GM18907 (cell line): ENCODE data around the gene PRUNE2.

Experiments used
- ATAC-seq: cut with Tn5 transposase; IDR thresholded peaks from one replicate; pipeline ENCODE4 v1.9.1; 2021; ENCODE audit warnings: mild to moderate bottlenecking, moderate library complexity; ENCODE audit not compliant: unreplicated experiment

Gene PRUNE2

DNA sequence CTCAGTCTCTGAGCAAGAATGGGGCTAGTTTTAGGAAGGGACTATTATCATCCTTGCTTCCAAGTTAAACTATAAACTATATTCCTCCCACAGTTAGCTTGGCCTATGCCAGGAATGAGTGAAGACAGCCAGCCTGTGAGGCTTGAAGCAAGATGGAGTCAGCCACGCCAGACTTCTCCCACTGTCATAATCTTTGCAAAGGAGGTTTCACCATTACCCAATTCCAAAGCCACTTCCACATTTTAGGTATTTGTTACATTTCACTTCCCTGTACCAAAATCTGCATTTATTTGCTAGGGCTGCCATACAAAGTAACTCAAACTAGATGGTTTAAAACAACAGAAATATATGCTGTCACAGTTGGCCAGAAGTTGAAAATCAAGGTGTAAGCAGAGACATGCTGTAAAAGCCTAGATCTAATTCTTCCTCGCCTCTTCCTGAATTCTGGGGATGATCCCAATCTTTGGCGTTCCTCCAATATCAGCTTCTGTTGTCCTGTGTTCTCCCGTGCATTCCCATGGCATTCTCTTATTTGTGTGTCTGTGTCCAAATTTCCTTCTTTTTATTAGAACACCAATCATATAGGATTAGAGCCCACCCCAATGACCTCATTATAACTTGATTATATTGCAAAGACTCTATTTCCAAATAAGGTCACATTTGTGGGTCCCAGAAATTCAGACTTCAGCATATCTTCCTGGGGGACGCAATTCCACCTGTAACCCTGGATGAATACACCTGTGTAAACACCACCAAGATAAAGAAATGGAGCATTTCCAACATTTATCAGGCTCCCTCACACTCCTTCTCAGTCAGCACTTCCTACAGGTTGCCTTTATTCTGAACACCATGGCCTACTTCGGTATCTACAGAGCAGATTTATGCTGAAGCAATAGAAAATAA lies 320.2 kb downstream of the PRUNE2 start:
- no peak for ATAC-seq

DNA sequence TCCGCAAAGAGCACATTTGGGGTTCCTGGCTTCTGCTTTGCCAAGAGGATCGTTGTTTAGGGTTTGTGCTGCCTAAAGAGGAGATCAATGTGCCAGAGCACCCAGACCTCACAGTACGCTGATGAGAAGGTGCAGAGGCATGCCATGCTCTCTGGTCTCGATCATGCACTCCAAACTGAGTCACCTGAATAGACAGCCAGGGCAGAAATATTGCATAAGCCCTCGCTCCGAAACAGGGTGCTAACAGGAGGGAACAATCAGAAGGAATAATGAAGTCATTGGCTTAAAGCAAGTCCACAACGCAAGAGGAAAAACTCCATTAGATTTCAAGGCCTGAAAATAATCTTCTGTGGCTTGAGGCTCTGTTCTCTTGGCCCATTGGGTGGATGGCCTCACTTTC lies 322.7 kb downstream of the PRUNE2 start:
- ATAC-seq, result no peak

DNA sequence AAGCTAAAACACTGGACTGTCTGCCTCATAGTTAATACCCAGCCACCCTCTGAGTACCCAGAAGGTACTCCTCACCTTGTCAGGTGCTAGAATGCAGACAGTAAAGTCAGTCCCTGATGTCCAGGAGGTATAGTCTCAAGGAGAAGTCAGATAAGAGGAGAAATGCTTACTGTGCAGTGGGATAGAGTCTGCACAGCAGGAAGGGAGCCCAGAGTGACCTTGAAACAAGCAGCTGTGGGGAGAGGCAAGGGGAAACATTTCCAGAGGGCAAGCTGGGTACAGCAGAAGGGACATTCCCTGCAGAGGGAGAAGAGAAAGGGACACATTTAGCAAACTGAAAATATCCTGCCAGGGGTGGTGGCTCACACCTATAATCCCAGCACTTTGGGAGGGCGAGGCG lies 324.2 kb downstream of the PRUNE2 start:
- no peak for ATAC-seq

DNA sequence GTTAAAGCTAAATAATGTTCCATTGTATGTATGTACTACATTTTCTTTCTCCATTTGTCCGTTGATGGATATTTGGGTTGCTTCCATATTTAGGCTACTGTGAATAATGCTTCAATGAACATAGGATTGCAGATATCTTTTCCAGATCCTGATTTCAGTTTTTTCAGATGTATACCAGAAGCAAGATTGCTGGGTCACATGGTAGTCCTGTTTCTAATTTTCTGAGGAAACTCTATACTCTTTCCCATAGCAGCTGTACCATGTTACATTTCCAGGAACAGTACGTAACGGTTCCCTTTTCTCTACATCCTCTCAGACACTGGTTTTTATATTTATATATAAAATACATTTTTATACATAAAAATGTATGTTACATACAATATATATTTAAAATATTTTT lies 325.1 kb downstream of the PRUNE2 start:
- ATAC-seq, result no peak

DNA sequence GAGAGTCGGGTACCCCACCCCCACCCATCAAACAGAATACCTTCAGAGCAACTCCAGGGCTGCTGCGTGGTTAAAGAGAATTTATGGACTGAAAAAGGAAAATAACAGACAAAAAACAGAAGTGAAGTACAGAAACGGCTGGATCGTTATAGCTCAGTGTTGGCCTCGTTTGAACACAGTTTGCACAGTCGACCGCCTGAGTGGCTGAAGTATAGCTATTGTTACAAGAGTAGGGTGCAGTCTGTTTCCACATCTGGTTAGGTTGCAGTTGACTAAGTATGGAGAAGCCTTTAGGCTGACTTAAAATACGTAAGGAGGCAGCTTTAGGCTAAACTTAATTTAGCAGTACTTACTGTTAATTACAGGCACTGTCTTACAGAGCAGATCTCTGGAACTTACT lies 325.7 kb downstream of the PRUNE2 start:
- no peak for ATAC-seq

DNA sequence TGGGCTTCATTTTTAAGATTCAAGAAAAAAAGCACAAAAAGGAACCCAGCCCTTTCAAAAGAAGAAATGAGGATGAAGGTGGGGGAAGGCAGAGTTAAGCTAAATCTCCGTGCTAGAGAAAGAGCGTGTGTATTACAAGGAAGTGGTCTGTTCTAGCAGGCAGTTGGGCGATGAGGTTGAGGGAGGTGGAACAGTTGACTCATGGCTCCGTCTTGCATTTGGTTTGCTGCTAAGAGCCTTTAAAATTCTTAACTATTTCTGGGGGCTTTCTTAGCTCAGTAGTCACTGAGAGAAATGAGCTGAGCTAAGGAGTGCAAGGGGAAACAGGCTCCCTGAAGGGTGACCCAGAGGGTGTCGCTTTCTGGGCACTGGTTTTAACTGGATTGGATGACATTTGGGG lies 329.6 kb downstream of the PRUNE2 start:
- peak; percentile 81 for ATAC-seq

DNA sequence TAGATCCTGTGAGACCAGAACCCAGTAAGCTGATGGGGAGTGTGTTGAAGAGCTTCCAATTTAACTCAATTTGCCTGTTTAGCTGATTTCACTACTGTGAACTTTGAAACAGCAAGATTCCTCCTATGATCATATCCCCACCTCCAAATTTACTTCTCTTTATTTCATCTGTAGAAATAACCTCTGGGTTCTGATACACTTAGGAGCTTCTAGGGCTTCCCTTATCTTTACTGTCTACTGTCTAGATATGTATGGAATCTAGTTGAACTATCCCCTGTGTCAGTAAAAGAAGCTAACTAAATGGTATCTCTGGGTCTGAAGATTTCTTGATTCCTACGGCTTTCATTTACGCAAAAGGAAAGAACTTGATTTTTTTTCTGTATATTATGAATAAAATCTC lies 330.2 kb downstream of the PRUNE2 start:
- no peak for ATAC-seq

DNA sequence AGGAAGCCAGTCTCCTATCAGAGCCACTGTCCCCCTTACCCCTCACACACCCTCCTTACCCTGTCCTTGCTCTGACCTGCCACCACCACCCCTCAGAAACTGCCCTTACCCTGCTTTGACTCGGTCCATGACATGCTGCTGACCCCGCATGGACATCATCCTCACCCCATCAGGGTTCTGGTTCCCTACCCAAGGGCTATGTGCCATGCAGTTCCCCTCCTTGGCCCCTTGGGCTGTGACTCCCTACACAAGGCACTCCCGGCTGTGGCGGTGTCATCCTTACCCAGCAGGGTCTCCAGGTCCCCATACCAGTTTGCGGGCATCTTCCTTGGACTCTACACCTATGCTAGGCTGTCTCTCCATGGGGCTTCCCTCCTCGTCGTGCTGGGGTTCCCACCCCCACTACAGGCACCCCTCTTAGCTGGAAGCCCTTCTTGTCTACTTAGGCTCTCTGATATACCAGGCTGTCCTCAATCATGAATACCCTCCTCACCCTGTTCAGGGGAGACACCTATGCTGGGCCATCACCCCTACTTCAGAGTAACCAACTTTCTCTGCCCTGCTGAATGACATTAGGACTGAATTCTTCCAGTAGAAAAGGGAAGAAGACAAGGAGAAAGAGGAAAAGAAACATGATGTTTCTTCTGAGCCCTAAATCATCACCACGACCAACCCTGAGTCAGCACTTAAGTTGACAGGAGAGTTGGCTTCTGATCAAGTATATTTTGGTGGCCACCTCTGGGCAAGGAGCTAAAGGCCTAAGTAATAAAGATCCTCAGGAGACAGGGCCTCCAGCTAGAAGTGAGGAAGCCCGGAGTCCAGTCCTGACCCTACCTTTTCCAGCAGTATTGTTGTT lies 331.8 kb downstream of the PRUNE2 start:
- ATAC-seq, result no peak

DNA sequence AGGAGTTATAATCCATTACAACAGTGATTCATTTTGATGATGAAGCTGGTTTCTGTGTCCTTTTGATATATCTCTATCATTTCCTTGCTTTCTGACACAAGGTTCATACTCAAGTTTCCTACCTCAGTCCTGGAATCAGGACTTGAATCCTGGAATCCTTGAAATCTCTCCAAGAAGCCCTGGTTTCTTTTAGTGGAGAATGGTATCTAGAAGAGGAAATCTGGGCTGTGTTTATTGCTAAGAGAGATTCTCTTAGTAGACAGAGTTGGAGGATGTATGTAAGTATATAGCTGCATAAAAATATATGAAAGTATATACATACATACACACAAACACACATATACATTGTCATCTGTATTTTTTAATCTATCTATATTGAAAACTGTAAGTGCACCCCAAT lies 332.5 kb downstream of the PRUNE2 start:
- ATAC-seq, result no peak

DNA sequence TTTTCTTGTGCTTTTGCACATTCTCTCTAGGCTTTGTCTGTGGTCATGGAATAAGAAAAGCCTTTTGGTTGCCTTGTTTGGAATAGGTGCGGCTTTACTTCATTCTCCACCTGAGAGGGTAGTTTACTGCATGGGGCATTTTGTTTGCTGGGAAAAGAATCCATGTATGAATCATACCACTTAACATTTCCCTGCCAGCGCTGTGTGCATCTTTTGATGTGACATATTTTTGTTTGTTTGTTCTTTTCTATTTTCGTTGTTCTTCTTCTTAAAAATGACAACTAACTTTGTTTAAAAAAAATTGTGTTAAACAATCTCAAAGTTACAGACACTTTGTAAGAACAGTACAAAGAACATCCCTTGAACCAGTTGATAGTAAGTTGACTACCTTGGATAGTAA lies 333.8 kb downstream of the PRUNE2 start:
- ATAC-seq, result no peak

DNA sequence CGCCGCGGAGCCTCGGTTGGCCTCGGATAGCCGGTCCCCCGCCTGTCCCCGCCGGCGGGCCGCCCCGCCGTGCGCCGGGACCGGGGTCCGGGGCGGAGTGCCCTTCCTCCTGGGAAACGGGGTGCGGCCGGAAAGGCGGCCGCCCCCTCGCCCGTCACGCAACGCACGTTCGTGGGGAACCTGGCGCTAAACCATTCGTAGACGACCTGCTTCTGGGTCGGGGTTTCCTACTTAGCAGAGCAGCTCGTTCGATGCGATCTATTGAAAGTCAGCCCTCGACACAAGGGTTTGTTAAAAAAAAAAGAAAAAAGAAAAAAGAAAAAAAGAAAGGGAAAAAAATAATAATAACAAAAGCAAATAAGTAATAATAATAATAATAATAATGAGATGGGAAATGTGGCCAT lies 334.2 kb downstream of the PRUNE2 start:
- ATAC-seq, result no peak

DNA sequence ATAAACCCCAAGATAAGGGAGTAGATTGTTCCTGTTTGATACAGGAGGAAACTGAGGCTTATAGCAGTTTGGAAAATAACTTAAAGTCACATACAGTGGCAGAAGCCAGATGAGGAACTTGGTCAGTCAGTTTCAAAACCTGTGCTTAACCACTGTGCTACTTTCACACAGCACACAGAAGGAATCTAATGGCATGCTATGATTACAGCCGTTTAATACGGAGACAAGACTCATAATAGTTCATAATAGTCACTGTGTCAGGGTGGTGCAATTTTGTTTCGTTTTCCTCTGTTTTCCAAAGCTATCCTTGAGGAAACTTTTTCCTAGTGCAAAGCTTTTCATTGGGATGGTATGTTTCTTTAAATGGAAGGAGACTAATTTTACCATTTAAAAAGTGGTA lies 334.6 kb downstream of the PRUNE2 start:
- peak; percentile 90 for ATAC-seq

DNA sequence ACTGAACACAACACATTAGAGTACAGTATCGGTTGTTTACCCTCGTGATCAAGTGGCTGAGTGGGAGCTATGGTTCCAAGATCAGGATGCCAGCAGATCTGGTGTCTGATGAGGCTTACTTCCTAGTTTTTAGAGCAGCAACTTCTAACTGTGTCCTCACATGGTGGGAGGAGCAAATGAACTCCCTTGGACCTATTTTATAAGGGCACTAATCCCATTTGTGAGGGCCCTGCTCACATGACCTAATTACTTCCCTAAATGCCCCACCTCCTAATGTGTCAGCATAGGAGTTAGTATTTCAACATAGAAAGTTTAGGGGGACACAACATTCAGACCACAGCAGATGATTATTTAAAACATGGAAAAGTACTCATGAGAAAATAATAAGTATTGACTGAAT lies 335.1 kb downstream of the PRUNE2 start:
- no peak for ATAC-seq

DNA sequence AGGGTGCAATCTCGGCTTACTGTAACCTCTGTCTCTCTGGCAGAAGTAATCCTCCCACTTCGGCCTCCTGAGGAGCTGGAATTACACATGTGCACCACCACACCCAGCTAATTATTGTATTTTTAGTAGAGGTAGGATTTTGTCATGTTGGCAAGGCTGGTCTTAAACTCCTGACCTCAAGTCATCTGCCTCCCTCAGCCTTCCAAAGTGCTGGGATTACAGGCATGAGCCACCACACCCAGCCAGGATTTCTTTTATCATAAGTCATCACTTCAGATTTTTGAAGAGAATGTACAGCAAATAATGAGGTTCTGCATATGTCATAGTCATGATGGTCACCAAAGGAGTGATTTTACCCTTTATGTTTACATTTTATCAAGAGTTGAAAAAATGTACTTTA lies 338.8 kb downstream of the PRUNE2 start:
- ATAC-seq, result no peak

DNA sequence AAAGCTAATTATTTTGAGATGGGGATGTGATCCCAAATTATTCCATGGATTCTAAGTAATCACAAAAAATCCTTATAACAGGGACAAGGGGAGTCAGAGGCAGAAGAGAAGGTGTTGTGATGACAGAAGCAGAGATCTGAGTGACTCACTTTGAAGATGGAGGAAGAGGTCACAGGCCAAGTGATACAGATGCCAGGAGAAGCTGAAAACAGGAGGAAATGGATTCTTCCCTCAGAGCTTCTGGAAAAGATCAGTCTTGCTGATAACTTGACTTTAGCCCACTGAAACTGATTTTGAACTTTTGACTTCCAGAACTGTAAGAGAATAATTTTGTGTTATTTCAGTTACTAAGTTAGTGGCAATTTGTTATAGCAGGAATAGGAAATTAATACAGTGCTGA lies 341.6 kb downstream of the PRUNE2 start:
- ATAC-seq, result no peak

DNA sequence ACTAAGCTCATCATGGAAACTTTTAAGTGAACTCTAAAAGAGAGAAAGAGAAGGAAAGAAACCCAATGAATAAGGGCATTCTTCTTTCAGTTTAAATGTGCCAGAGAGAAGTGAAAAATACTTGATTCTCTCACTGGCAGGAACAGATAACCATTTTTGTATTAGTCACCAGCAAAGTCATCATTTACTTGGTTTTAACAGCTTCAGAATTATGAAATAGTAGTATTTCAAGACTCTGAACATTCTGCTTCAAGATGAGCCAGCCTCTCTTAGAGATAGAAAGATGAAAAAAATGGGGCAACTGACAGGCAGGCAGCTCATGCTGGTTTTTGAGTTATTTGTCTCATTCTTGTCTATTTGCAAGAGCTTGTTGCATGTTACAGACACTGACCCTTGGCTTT lies 343.4 kb downstream of the PRUNE2 start:
- peak; percentile 67 for ATAC-seq

DNA sequence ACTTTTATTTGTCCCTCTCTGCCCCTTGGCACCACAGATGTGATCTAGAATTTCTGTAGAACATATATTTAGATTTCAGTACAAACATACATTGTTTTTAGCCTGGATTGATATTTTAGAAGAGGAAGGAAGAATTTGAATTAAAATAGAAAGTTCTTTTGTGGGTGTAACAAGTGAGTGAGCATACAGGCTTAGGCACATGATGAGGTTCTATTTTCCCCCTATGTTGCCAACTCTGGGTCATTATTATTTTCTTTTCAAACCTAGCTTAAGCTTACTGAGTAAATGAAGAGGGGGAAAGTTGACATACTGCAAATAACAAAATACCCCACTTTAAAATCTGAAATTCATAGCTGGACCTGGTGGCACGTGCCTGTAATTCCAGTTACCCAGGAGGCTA lies 344.0 kb downstream of the PRUNE2 start:
- no peak for ATAC-seq
